Activated T-helper 17 cell treated with anti-CD3 and anti-CD28 coated beads, Interleukin-2, amount 50 U/mL, for 72 hours (primary cell): ENCODE data around the gene LRRC8A. TPM values are rescaled to one million over a fixed set of nuclear protein-coding genes. Genes with fewer than 3 reads are reported as not detected.
A peak's percentile ranks its signal among the peaks of the same experiment; 100 is the strongest.
"Not testable (repeated sequence)": the region's sequence is repeated elsewhere in the genome, so short reads cannot be mapped to it uniquely, and the experiment has no call there.

Experiments
- ATAC-seq: fragments of 150-1000 bp; cut with Tn5 transposase; replicated peaks from 2 replicates; pipeline ENCODE4 v1.10.0; 2021; ENCODE audit warnings: mild to moderate bottlenecking, moderate library complexity
- H3K27ac Mint-ChIP-seq: one replicate; pipeline ENCODE4 v1.8.0; 2022; ENCODE audit warnings: mixed read lengths
- H3K27me3 Mint-ChIP-seq: one replicate; pipeline ENCODE4 v1.8.0; 2022; ENCODE audit warnings: mixed read lengths
- H3K36me3 Mint-ChIP-seq: one replicate; pipeline ENCODE4 v1.8.0; 2022; ENCODE audit warnings: low read depth, mild to moderate bottlenecking, mixed read lengths
- H3K4me1 Mint-ChIP-seq: one replicate; pipeline ENCODE4 v1.8.0; 2022; ENCODE audit warnings: mixed read lengths
- H3K4me3 Mint-ChIP-seq: one replicate; pipeline ENCODE4 v1.8.0; 2022; ENCODE audit warnings: mild to moderate bottlenecking, mixed read lengths
- H3K9me3 Mint-ChIP-seq: one replicate; pipeline ENCODE4 v1.8.0; 2022; ENCODE audit warnings: mixed read lengths
- total RNA-seq, 2 donors: library from RNA; stranded (reverse); gene quantifications; one replicate each; pipeline ENCODE4 v1.2.3, GENCODE V29; 2022

Gene LRRC8A
- total RNA-seq, 2 donors from 2014 or later, result 19.3 to 24.5 TPM

DNA sequence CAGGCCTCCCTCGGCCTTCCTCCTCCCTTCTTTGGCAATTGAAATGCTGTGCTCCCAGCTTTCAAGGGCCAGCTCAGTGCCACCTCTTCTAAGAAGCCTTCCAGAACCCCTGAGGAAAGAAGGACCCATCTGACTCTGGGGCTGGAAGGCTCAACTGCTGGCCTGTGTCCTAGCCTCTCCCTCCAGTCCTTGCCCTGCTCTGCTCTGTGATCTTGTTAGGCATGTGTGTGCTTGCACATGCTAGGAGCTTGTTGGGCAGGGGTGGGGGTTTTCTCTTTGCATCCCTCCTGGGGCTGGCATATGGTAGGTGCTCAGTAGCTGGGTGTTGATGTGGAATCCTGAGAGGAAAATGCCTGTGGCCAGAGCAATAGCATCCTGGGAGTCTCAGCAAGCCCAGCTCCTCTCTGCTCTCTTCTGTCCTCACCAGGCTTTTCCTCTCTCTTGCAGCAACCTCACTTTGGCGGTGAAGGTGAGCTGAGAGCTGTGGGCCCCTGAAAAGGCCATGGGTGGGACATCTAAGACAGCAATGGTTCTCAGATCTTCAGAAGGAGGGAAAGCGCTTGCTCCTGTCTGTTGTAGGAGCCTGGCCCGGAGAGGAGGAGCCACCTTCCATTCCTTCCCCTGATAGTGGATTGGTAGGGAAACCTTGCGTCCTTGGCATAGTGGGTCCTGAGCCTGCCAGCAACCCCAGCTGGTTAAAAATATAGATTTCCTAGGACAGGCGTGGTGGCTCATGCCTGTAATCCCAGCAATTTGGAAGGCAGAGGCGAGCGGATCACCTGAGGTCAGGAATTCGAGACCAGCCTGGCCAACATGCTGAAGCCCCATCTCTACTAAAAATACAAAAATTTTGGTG is 55.6 kb downstream of the LRRC8A start:
- no peak for ATAC-seq
- no peaks in the 10 kb centered on the region for H3K36me3 Mint-ChIP-seq
- no peak overlapping the region for H3K27ac Mint-ChIP-seq
- no peak overlapping the region for H3K4me3 Mint-ChIP-seq
- H3K27me3 Mint-ChIP-seq, result no peaks in the 10 kb centered on the region
- H3K9me3 Mint-ChIP-seq, result no peaks in the 10 kb centered on the region
- H3K4me1 Mint-ChIP-seq, result no peaks in the 10 kb centered on the region

DNA sequence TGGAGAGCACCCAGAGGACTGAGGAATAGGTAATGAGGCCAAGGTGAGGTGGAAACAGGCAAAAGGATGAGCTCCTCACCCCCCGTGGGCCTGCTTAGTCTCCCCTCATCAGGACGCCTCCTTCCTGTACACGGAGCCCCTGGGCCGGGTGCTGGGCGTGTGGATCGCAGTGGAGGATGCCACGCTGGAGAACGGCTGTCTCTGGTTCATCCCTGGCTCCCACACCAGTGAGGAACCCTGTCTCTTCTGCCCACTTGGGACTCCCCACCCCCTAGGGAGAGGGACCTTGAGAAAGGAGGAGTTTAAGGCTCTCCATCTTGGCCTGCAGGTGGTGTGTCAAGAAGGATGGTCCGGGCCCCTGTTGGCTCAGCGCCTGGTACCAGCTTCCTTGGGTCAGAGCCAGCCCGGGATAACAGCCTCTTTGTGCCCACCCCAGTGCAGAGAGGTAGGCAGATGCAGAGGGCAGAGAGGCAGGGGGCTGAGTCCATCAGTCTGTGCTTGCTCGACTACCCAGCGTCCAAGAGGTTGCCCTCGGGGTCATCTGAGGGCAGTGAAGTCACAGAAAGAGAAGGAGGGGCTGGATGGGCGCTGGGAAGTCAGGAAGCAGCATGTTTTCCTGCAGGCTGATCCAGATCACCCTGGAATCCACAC is 58.5 kb downstream of the LRRC8A start:
- H3K4me3 Mint-ChIP-seq, result no peak overlapping the region
- H3K4me1 Mint-ChIP-seq, result no peaks in the 10 kb centered on the region
- no peak for ATAC-seq
- no peaks in the 10 kb centered on the region for H3K27me3 Mint-ChIP-seq
- no peaks in the 10 kb centered on the region for H3K9me3 Mint-ChIP-seq
- H3K36me3 Mint-ChIP-seq, result no peaks in the 10 kb centered on the region
- no peak overlapping the region for H3K27ac Mint-ChIP-seq

DNA sequence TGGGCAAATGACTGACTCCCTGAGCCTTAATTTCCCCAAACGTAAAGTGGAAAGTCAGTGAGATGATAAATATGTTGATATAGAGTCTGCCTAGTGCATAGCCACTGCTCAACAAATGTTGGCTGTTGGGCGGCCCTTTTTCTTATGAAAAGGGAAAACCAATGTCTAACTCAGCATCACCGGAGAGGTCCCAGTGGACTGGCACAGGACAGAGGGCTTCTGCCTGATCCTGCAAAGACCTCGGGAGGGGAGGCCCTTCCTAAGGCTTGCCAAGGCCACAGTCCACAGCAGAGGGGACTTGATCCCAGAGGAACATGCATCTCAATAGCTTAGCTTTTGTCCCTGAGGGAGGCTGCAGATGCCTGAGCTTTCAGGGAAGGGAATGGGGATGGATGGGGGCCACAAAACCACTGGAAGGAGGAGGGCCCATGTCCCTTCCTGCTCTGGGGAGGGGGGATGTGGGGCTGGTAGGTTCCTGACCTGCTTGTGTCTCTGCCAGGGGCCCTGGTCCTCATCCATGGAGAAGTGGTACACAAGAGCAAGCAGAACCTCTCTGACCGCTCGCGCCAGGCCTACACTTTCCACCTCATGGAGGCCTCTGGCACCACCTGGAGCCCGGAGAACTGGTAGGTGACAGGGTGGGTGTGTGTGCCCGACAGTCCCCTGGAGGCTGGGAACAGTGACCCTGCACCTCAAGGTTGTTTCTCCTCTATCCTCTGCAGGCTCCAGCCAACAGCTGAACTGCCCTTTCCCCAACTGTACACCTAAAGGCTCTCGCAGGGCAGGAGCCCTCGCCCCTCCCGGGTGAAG is 59.2 kb downstream of the LRRC8A start:
- Mint-ChIP-seq H3K27ac (no peak overlapping the region), H3K4me1 (peaks cover 4% of the 10 kb centered on the region), H3K9me3 (no peaks in the 10 kb centered on the region), H3K27me3 (no peaks in the 10 kb centered on the region), H3K4me3 (no peak overlapping the region), H3K36me3 (no peaks in the 10 kb centered on the region)
- no peak for ATAC-seq

DNA sequence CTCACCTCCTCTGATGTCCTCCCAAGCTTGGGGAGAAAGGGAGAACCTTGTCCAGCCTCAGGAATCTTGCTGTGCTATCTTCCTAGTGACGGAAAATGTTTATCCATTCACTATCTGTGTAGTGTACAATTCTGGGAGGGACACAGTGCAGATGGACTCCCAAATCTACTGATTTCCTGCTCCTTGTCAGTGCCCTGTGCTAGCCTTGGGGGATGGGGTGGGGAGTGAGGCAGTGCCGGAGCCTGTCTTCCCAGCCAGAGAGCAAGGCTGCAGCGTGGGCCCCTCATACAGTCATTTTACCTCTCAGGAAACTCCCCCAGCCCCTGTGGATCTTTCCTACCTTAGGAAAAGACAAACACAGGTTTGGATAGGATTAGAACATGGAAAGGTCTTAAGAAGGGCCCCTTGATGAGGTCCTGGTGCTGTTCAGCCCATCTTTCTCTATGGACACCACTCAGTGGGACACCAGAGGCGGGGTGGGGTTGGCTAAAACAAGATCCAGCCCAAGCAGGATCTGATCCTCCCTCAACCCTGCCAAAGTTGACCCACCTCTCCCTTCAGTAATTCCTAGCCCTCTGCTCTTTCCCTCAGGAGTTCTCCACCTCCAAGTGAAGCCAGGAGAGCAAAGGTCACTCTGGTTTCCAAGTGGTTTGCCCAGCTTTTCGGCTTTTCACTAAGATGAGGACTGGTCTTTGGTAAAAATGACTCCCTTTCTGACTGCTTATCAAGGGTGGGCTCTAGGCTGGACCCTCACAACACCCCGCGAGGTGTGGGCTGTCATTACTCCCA is 62.1 kb downstream of the LRRC8A start:
- ATAC-seq, result no peak
- Mint-ChIP-seq H3K27me3 (no peaks in the 10 kb centered on the region), H3K4me3 (no peak overlapping the region), H3K9me3 (no peaks in the 10 kb centered on the region), H3K36me3 (peaks cover 20% of the 10 kb centered on the region), H3K27ac (peak overlapping the region; percentile 41), H3K4me1 (peaks cover 17% of the 10 kb centered on the region)

DNA sequence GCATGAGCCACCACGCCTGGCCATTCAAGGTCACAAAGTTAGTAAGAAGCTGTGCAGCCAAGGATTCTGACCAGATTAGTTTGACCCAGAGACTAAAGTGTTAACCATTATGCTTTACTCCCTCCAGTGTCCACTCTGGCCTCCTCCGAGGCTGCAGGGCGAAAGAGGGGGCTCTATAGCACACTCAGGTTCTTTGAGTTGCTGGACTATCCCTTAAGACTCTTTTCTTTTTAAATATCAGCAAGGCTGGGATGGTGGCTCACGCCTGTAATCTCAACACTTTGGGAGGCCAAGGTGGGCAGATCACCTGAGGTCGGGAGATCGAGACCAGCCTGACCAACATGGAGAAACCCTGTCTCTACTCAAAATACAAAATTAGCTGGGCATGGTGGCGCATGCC is 63.0 kb downstream of the LRRC8A start:
- ATAC-seq, H3K27me3 Mint-ChIP-seq, H3K4me3 Mint-ChIP-seq, H3K9me3 Mint-ChIP-seq, H3K27ac Mint-ChIP-seq: not testable (repeated sequence)
- Mint-ChIP-seq H3K36me3 (peaks cover 29% of the 10 kb centered on the region), H3K4me1 (peaks cover 17% of the 10 kb centered on the region)

DNA sequence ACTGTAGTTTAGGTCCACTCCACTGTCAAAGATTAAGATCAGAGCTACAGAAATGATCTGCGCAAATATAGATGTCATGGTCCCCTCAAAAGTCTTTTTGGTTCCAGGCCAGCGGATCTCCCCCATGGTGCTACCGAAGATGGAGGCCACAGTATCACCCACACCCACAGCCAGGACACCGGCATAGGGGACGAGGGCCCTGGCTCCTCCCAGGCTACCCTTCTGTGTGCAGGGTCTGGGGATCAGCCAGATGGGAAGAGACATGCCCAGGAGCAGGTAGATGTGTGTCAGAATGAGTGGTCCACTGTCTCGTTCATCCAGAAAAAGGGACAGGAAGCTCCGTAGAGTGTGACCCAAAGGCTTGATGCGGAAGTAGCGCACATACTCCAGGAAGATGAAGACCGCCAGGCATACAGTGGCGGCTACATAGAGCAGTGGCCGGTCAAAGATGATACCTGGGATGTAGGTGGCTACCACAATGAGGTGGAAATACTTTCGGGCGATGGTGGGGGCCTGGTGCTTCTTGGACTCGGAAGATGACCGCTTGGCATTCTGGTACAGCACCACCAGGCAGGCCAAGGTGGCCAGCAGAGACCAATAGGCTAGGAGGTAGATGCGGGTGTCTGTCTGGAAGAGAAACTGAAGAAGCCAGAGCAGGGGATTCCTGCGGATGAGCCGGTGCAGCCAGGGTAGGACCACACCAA is 64.0 kb downstream of the LRRC8A start:
- Mint-ChIP-seq H3K4me1 (peaks cover 17% of the 10 kb centered on the region), H3K36me3 (peaks cover 39% of the 10 kb centered on the region)

DNA sequence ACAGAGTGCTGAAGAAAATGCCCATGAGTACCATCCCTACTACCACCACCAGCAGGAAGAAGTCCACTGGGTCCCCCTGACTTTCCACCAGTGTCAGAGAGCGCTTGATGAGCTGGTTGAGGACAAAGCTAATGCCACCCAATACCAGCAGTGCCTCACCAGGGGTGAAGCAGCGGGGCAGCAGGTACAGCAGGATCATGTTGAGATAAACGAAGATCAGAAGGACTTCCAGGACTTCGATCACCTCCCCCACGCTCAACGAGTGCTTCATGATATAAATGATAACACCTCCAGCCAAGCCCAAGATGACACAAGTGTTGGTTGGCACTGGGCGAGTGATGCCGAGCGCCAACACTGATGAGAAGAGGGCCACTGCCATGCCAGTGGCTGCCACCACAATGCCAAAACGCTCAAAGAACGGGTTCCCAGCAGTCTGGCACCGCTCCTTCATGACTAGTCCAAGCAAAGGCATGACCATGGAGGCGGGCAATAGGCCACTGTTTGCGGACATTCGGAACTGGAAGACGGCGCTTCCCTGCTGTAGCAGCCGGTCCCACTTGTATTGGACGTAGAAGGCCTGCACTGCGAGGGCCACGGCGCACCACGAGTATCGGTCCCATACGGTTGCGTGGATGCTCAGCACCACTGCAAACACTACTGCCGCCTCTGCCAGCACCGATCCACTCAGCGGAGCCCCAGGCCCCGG is 64.8 kb downstream of the LRRC8A start:
- H3K27me3 Mint-ChIP-seq, result no peaks in the 10 kb centered on the region
- peak; percentile 22 for ATAC-seq
- peaks cover 17% of the 10 kb centered on the region for H3K4me1 Mint-ChIP-seq

More for the DNA sequence above, 64.0 kb downstream of the LRRC8A start:
- no peak for ATAC-seq
- no peaks in the 10 kb centered on the region for H3K9me3 Mint-ChIP-seq
- H3K4me3 Mint-ChIP-seq, result peak overlapping the region; percentile 99
- no peaks in the 10 kb centered on the region for H3K27me3 Mint-ChIP-seq
- peak overlapping the region; percentile 99 for H3K27ac Mint-ChIP-seq

DNA sequence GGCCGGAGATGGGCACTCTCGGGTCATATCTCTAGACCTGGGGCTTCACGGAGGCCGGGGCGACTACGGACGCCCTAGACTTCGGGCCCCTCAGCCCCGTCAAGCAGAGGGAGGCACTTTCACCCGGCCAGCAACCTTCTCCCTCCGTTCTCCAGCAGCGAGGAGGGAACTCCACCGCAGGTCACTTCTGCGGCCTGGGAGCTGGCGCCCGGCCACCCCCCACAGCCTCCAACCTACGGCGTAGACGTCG is 65.3 kb downstream of the LRRC8A start:
- peaks cover 17% of the 10 kb centered on the region for H3K4me1 Mint-ChIP-seq
- no peak for ATAC-seq
- no peaks in the 10 kb centered on the region for H3K9me3 Mint-ChIP-seq
- H3K36me3 Mint-ChIP-seq, result peaks cover 52% of the 10 kb centered on the region
- H3K4me3 Mint-ChIP-seq, result peak overlapping the region; percentile 99
- H3K27me3 Mint-ChIP-seq, result no peaks in the 10 kb centered on the region
- H3K27ac Mint-ChIP-seq, result peak overlapping the region; percentile 99

More for the DNA sequence above, 64.8 kb downstream of the LRRC8A start:
- Mint-ChIP-seq H3K27ac (peak overlapping the region; percentile 99), H3K9me3 (no peaks in the 10 kb centered on the region), H3K36me3 (peaks cover 47% of the 10 kb centered on the region), H3K4me3 (peak overlapping the region; percentile 99)

DNA sequence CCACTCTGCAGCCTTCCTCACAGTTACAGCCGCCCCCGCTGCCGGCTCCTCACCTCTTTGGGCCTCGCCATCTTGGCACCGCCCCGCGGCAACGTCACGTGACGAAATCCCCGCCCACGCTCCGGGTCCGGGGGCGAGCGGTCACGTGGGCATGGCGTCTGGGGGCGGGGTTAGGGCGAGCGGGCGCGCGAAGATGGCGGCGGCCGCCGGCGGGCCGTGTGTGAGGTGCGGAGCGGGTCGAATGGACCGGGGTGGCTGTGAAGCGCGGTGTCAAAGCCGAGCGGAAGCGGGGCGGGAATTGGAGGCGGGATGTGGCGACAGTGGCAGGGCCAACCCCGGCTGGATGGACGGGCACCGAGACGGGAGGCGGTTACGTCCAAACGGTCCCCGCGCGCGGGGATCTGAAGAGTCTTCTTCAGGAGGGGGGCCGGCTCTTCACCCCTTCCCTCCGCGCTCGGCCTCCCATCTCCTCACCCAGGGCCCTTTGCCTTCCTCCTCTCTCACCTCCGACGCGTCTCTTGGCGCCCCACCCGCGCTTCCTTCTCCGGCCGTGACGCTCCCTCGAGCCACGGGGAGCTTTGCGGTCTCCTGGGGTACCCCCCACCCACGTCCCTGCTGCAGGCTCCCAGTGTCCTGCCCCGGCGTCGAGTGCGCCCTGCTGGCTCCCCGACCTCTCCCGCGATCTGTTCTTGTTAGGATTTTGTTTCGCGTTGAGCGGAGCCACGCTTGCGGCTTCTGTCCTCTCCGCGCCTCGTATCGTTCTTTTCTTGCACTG is 65.8 kb downstream of the LRRC8A start, which contains the start of the genes DOLK and NUP188:
Gene DOLK (minus strand): TSS at position 77 of the 775 bp plus-strand sequence. CDS start 300 bp downstream, outside the sequence.
Gene NUP188 (plus strand): TSS at position 173 of the 775 bp plus-strand sequence. CDS start 21 bp downstream, at position 194.
- no peaks in the 10 kb centered on the region for H3K9me3 Mint-ChIP-seq
- peak; percentile 85 for ATAC-seq
- H3K27ac Mint-ChIP-seq, result peak within 1 kb of the TSS; percentile 99
- no peaks in the 10 kb centered on the region for H3K27me3 Mint-ChIP-seq
- peaks cover 17% of the 10 kb centered on the region for H3K4me1 Mint-ChIP-seq
- peak within 1 kb of the TSS; percentile 99 for H3K4me3 Mint-ChIP-seq
- H3K36me3 Mint-ChIP-seq, result peaks cover 57% of the 10 kb centered on the region

DNA sequence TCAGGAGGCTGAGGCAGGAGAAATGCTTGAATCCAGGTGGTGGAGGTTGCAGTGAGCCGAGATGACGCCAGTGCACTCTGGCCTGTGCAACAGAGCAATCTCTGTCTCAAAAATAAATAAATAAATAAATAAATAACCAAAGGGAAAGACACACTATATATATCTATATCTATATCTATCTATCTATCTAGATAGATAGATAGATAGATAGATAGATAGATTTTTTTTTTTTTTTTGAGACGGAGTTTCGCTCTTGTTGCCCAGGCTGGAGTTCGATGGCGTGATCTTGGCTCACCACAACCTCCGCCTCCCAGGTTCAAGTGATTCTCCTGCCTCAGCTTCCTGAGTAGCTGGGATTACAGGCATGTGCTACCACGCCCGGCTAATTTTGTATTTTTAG is 79.5 kb downstream of the LRRC8A start:
- not testable (repeated sequence) for H3K27ac Mint-ChIP-seq, H3K4me1 Mint-ChIP-seq, ATAC-seq, H3K4me3 Mint-ChIP-seq, H3K27me3 Mint-ChIP-seq, H3K9me3 Mint-ChIP-seq
- peaks cover 94% of the 10 kb centered on the region for H3K36me3 Mint-ChIP-seq
